Smooth muscle cell (in vitro differentiated cells): ENCODE results near the gene MBOAT2. TPM values are rescaled to one million over a fixed set of nuclear protein-coding genes. Genes with fewer than 3 reads are reported as not detected.
"Not testable (repeated sequence)": the region's sequence is repeated elsewhere in the genome, so short reads cannot be mapped to it uniquely, and the experiment has no call there.

ENCODE experiments used
- DNase-seq: peaks from one replicate; lab custom pipeline; 2025; ENCODE audit not compliant: unreplicated experiment; lab: John Stamatoyannopoulos, UW
- H2AFZ ChIP-seq: fragments of 200-600 bp; sonication (generic); 2 replicates; pipeline ENCODE4 v1.6.0; 2016; ENCODE audit warnings: antibody characterized with exemption, low read depth, mild to moderate bottlenecking
- H3F3A ChIP-seq: fragments of 200-600 bp; sonication (generic); 2 replicates; pipeline ENCODE4 v1.6.0; 2017; ENCODE audit warnings: antibody characterized with exemption, low read depth
- H3K27ac ChIP-seq: fragments of 200-600 bp; sonication (generic); 2 replicates; pipeline ENCODE4 v1.5.1; 2016; ENCODE audit warnings: low read depth, mild to moderate bottlenecking
- H3K27me3 ChIP-seq: fragments of 200-600 bp; sonication (generic); 2 replicates; pipeline ENCODE4 v1.6.1; 2016; ENCODE audit warnings: low read depth, mild to moderate bottlenecking
- H3K36me3 ChIP-seq: fragments of 200-600 bp; sonication (generic); 2 replicates; pipeline ENCODE4 v1.5.1; 2016; ENCODE audit warnings: low read depth
- H3K4me1 ChIP-seq: fragments of 200-600 bp; sonication (generic); 2 replicates; pipeline ENCODE4 v1.5.1; 2016; ENCODE audit warnings: low read depth
- H3K4me2 ChIP-seq: fragments of 200-600 bp; sonication (generic); 2 replicates; pipeline ENCODE4 v1.6.0; 2016; ENCODE audit warnings: mild to moderate bottlenecking
- H3K4me3 ChIP-seq: fragments of 200-600 bp; sonication (generic); 2 replicates; pipeline ENCODE4 v1.5.1; 2016; ENCODE audit warnings: mild to moderate bottlenecking
- H3K79me2 ChIP-seq: fragments of 200-600 bp; sonication (generic); 2 replicates; pipeline ENCODE4 v1.6.0; 2016; ENCODE audit warnings: low read depth, mild to moderate bottlenecking
- H3K9ac ChIP-seq: fragments of 200-600 bp; sonication (generic); 2 replicates; pipeline ENCODE4 v1.6.0; 2016; ENCODE audit warnings: low read depth
- H3K9me3 ChIP-seq: fragments of 200-600 bp; sonication (generic); replicated peaks from 2 replicates; pipeline ENCODE4 v1.5.1; 2016; ENCODE audit warnings: low read depth
- H4K20me1 ChIP-seq: fragments of 200-600 bp; sonication (generic); 2 replicates; pipeline ENCODE4 v1.6.0; 2016; ENCODE audit warnings: low read depth
- CTCF ChIP-seq: fragments of 200-600 bp; sonication (generic); IDR thresholded peaks from 2 replicates; pipeline ENCODE4 v1.5.1; 2017; ENCODE audit warnings: borderline replicate concordance, mild to moderate bottlenecking, antibody characterized with exemption; ENCODE audit not compliant: insufficient read depth, poor library complexity, severe bottlenecking
- WGBS: methylation state at CpG from one replicate; pipeline ENCODE4 v1.1.7; 2016; ENCODE audit warnings: low lambda C conversion rate; 5-methylcytosine and 5-hydroxymethylcytosine counted together
- polyA plus RNA-seq: library from polyadenylated mRNA; unstranded; fragments of >200 nt; fragmentation: Nextera tagmentation; extraction: Ambion mirVana; gene quantifications from 2 replicates; pipeline ENCODE4 v1.2.1, GENCODE V29; 2016
- total RNA-seq: library from RNA; depleted of rRNA; stranded (reverse); fragments of >200 nt; gene quantifications from 2 replicates; pipeline ENCODE4 v1.2.3, GENCODE V29; 2014

Gene MBOAT2
- total and polyA plus RNA-seq, 2 experiments from 2014 or later, result 24.1 to 32.6 TPM

GRCh38 chr2:8932702-8933101 lies 70.8 kb downstream of the MBOAT2 start:
- Histone ChIP-seq H3K9ac (no peak overlapping the region), H3F3A (no peaks in the 10 kb centered on the region), H3K9me3 (no peaks in the 10 kb centered on the region), H3K4me3 (no peak overlapping the region), H2AFZ (no peak overlapping the region), H3K79me2 (no peaks in the 10 kb centered on the region), H4K20me1 (peaks cover 2% of the 10 kb centered on the region), H3K27me3 (no peaks in the 10 kb centered on the region), H3K27ac (no peak overlapping the region), H3K36me3 (no peaks in the 10 kb centered on the region), H3K4me1 (no peaks in the 10 kb centered on the region), H3K4me2 (no peak overlapping the region)
- no peak for DNase-seq
- WGBS, result 88% methylated on average over 2 of the region's 2 CpGs
- TF ChIP-seq CTCF, result no peak

GRCh38 chr2:8930185-8930584 lies 73.3 kb downstream of the MBOAT2 start:
- WGBS, result 84% methylated on average over 5 of the region's 5 CpGs
- H3K27ac ChIP-seq, H2AFZ ChIP-seq, H3K4me3 ChIP-seq, H3K79me2 ChIP-seq, H3K36me3 ChIP-seq, H3F3A ChIP-seq, H3K4me1 ChIP-seq, H3K9ac ChIP-seq, H3K4me2 ChIP-seq, H3K27me3 ChIP-seq, H3K9me3 ChIP-seq, DNase-seq: not testable (repeated sequence)
- H4K20me1 ChIP-seq, result peaks cover 17% of the 10 kb centered on the region

GRCh38 chr2:8929128-8929527 lies 74.4 kb downstream of the MBOAT2 start:
- peaks cover 27% of the 10 kb centered on the region for H4K20me1 ChIP-seq
- H3K79me2 ChIP-seq, result no peaks in the 10 kb centered on the region
- 97% methylated on average over 3 of the region's 3 CpGs for WGBS
- H3K27me3 ChIP-seq, result no peaks in the 10 kb centered on the region
- H3F3A ChIP-seq, result no peaks in the 10 kb centered on the region
- no peak for TF ChIP-seq CTCF
- no peaks in the 10 kb centered on the region for H3K9me3 ChIP-seq
- DNase-seq, result no peak
- H3K9ac ChIP-seq, result no peak overlapping the region
- H2AFZ ChIP-seq, result no peak overlapping the region
- no peak overlapping the region for H3K27ac ChIP-seq
- H3K4me3 ChIP-seq, result no peak overlapping the region
- H3K36me3 ChIP-seq, result no peaks in the 10 kb centered on the region
- no peak overlapping the region for H3K4me2 ChIP-seq
- no peaks in the 10 kb centered on the region for H3K4me1 ChIP-seq

- H2AFZ ChIP-seq, result no peak overlapping the region
- H3K4me1 ChIP-seq, result no peaks in the 10 kb centered on the region
- no peak overlapping the region for H3K27ac ChIP-seq
- 93% methylated on average over 17 of the region's 17 CpGs for WGBS
- no peak overlapping the region for H3K4me2 ChIP-seq
- H3K27me3 ChIP-seq, result no peaks in the 10 kb centered on the region
- H3K9me3 ChIP-seq, result no peaks in the 10 kb centered on the region
- H3K4me3 ChIP-seq, result no peak overlapping the region
- no peak overlapping the region for H3K9ac ChIP-seq
- no peaks in the 10 kb centered on the region for H3F3A ChIP-seq
- no peaks in the 10 kb centered on the region for H3K79me2 ChIP-seq
- no peaks in the 10 kb centered on the region for H3K36me3 ChIP-seq
- DNase-seq, result no peak
- H4K20me1 ChIP-seq, result peaks cover 40% of the 10 kb centered on the region
- no peak for TF ChIP-seq CTCF
Measured at GRCh38 chr2:8927510-8928455, 75.7 kb downstream of the MBOAT2 start.
